ENCODE measurements around the gene OR6K6. TPM values are rescaled to one million over a fixed set of nuclear protein-coding genes. Genes with fewer than 3 reads are reported as not detected.

The OR6K6 gene, protein sequence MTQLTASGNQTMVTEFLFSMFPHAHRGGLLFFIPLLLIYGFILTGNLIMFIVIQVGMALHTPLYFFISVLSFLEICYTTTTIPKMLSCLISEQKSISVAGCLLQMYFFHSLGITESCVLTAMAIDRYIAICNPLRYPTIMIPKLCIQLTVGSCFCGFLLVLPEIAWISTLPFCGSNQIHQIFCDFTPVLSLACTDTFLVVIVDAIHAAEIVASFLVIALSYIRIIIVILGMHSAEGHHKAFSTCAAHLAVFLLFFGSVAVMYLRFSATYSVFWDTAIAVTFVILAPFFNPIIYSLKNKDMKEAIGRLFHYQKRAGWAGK
- polyA plus RNA-seq (ENCODE audit: insufficient read length in 10 of 10): not detected
- long read RNA-seq, donor 1: 0 reads
- long read RNA-seq, donor 2: 0 reads
- long read RNA-seq, donor 3: 0 reads
- long read RNA-seq, donor 4: 0 reads
- long read RNA-seq, donor 5: 0 reads
- long read RNA-seq, donor 6: 0 reads
- long read RNA-seq, donor 7: 0 reads
- long read RNA-seq, donor 8: 0 reads
- long read RNA-seq, donor 9: 0 reads

DNA sequence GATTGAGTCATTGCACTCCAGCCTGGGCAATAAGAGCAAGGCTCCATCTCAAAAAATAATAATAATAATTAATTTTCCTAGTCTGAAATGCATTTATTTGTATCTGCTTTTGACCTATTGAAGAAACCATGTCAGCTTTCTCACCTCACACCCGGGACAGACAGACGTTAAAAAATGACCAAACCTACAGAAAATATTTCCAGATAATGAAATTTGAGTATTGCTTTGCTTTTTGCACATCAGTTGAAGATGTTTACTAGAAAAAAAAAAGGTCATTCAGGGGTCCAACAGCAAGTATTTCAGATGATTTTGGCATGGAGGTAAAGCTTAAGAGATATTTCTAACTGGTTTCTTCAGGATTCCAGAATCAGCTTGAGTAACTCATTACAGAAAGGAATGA is at the start of gene OR6K6:
Gene OR6K6 (plus strand): TSS at position 301 of the 400 bp plus-strand sequence. CDS start 168 bp downstream, outside the sequence.
- no peak for DNase-seq

- DNase-seq: no peak
Measured at GRCh38 chr1:158706096-158706495, 48.4 kb upstream of the OR6K6 start.

DNA sequence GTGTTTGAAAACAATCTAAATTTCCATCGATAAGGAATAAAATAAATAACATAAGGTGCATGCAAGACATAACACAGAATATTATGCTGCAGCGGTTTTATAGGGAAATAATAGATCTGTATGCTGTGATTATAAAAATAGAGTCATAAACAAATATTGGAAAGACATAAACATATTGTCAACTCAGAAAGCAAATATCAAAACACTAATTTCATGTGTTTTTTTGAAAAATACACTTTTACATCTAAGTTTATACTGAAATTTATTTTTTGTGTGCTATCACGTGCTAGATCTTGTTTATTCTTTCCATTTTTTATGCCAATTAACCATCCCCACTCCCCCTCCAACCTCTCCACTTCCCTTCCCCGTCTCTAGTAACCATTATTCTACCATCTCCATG is 43.4 kb upstream of the OR6K6 start:
- DNase-seq: no peak

GRCh38 chr1:158714754-158715153 is 39.8 kb upstream of the OR6K6 start:
- no peak for DNase-seq

GRCh38 chr1:158716335-158716734 is 38.2 kb upstream of the OR6K6 start:
- no peak for DNase-seq

DNA sequence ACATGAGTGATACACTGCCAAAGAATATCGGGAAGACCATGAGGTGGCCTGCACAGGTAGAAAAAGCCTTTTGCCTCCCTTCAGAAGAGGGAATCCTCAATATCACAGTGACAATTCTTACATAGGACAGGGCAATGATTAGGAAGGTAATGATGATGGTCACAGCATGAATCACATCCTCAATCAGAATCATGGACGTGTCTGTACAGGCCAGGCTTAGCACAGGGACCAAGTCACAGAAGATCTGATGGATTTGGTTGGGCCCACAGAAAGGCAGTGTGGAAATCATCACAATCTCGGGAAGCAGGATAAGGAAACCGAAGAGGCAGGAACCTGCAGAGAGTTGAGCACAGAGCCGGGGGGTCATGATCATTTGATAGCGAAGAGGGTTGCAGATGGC is 37.2 kb upstream of the OR6K6 start:
- DNase-seq: no peak

DNA sequence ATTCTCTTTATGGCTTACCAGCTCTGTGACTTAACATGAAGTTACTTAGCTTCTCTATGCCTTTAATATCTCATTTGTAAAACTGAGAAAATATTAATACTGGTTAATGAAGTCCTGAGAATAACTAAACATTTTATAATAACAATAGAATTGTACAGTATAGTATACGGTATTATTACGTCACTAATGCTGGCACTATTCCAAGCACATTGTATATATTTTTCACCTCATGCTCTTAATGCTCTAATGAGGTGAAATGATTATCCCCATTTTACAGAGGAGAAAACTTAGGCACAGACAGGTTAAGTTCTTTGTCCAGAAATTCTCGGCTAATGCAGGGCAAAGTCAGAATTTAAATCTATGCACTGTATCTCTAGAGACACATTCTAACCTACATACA is 34.9 kb upstream of the OR6K6 start:
- no peak for DNase-seq

GRCh38 chr1:158720620-158721019 is 33.9 kb upstream of the OR6K6 start, which contains the start of gene OR6K3:
Gene OR6K3, minus strand, starts transcription at chr1:158720720. Its CDS starts 2,605 bp downstream, at chr1:158718115.
- DNase-seq: no peak

GRCh38 chr1:158724442-158724841 is 30.1 kb upstream of the OR6K6 start:
- DNase-seq: no peak

DNA sequence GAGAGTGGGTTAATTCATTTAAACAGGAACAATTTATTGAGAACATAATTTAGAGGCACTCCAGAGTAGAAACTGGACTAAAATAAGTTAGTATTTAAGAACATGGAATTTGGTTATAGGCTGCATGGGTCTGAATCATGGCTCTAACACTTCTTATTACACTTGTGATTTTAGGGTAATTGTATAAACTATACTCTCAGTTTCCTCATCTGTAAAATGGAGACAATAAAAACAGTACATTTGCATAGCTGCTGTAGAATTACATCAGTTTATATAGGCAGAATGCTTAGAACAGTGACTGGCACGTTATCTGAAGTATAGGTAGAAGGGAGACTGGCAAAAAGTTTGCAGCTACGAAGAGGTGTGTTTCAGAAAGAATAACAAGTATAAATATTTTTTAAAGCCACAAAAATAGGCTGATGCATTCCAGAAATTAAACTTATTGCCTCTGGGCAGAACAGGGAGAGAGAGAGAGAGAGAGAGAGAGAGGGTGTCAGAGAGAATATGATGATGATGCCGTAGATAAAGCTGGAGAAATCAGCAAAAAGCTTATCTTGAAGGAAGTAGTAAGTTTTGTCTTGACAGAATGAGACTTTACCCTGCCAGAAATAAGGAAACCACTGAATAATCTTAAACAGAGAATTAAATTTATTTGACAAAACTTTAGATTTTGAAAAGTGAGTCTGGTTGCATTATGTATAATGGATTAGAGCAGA is 25.9 kb upstream of the OR6K6 start:
- no peak for DNase-seq

- no peak for DNase-seq
Measured at GRCh38 chr1:158730453-158730852, 24.1 kb upstream of the OR6K6 start.

DNA sequence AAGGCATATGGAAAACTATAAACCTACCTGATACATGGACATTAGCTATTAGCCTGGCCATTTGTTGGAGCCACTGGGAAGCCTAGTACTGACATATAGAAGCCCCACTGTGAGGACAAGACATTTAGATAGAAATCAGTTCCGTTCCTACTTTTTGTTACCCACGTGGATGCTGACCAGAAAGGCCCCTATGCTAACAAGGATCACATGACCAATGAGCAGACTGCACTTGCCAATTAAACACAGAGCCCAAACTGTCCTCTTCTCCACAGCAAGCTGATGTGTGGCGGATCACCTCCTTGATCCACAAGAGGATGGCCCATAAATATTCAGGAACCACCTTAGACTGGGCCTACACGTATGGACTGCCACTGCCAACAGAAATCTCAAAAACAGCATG is 22.8 kb upstream of the OR6K6 start:
- no peak for DNase-seq

DNA sequence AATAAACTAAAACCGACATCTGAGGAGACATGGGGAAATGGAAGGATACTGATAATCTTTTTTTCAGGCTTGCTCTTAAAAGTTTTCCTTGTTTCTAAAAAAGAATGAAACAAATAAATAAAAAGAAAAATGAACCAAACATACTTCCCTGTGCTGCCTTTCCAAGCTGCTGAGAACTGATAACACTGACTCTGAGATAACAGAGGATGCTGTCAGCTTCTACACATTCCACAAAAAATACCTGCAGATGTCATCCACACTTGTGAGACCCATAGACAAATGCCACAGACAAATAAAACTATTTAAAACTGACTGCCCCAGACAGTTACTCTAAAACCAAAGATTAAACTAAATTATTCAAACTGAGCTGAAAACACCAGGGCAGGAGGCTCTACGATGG is 22.0 kb upstream of the OR6K6 start:
- no peak for DNase-seq

GRCh38 chr1:158735848-158736247 is 18.7 kb upstream of the OR6K6 start:
- DNase-seq: no peak

DNA sequence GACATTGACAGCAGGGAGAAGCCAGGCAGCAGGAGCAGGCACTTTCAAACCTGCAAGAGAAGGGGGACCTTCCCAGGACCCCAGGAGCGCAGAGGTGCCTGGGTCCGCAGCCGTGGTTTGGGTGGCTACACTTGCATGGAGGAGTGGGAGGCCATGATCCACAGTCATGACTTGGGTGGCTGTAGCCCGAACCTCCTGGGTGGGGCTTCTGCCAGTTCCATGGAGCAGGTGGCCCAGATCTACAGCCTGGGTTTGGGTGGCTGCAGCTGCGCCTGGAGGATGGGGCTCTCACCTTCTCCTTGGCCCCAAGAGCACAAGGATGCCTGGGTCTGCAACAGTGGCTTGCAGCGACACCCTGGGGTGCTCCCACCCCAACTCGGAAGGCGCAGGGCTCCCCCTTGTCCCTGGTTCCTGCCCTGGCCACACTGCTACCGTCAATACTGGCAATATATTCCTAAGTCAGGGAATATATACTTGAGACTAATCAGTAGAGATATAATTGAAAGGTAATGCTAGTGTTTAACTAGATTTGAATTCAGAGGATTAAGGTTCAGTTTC is 2.3 kb upstream of the OR6K6 start:
- DNase-seq: no peak

DNA sequence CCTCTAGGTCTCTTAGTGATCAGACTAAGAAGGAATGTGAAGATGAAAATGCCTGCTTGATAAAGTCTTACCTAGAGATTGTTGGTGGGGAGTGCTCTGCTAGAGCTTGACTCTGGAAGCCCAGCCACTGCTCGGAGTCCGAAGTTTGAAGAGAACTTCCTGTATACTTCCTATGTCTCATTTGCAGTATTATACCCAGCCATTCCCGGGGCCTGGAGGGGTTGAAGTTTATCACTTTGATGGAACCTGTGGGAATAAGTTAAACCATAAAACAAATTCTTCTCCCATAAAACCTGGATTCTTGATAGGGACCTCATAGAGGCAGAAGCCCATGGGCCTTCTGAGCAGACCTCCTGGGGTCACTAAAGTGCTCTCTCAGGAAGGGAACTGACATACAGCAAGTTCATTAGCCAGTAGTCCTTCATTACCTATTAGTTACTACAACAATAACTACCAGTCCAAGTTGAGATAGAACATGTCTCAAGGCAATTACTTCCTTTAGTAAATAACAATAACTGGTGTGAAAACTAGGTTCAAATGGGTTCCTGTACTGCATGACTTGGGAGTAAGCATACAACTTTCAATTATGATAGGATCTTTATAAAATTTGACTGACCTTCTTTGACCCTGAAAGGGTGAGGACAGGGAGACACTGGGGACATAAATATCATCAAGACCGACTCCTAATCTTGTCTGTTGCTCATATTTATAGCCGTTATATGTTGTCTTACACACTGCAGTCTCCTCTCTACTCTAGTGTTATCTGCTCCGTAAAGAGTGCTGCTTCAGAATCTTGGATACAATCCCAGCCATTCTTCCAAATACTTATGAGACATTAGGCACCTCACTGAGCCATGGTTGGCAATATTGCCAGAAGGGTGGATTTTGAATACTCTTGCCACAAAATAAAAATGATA is 17.7 kb downstream of the OR6K6 start, which contains the start of gene OR6N1:
Gene OR6N1 (minus strand): TSS at position 246 of the 917 bp plus-strand sequence. CDS start 5,513 bp downstream, outside the sequence.
- no peak for DNase-seq

- no peak for DNase-seq
Measured at GRCh38 chr1:158781104-158781503, 26.6 kb downstream of the OR6K6 start, which contains the start of gene OR6N2. Gene OR6N2, minus strand, starts transcription at chr1:158781204. Its CDS starts 3,569 bp downstream, at chr1:158777635.

DNA sequence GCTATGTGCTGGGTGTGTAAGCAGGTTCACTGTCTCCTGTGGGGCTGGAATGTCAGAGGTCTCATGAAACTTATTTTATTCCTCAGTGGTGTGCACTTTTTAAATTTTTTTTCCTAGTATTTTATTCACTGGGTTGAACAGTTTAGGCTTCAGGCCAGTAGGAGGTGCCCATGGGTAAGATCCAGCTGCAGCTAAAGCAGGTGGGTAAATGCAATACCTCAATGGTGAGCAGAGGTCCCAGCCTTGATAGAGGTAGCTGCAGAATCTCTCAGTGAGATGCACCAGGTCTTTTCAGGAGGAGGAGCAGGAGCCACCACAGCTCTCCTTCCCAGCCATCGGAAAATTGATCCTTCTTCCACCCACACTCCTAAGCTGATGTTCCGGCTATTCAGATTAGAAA is 39.1 kb downstream of the OR6K6 start:
- DNase-seq: no peak

DNA sequence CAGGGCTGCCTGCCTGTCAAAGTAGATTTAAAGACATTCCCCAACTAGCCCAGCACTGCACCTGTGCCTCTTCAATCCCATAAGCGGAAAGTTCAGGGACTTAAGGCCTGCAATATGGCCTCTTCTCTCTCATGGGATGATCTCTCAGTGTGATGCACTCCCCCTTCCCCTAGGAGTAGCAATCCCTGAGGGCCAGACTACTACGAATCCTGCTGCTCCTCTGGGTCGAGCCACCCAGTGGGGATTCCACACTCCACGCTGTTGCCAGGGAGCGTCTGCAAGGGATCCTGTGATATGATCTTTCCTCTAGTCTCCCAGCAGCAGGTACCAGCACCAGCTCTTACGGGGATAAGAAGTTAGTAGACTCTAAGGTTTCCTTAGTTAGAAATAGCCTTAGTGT is 39.7 kb downstream of the OR6K6 start:
- no peak for DNase-seq

GRCh38 chr1:158798531-158798930 is 44.0 kb downstream of the OR6K6 start:
- DNase-seq: no peak

- DNase-seq: no peak
Measured at GRCh38 chr1:158799689-158800088, 45.2 kb downstream of the OR6K6 start.
